Keratinocyte (primary cell): Measurements from ENCODE around the gene RAMAC. TPM values are rescaled to one million over a fixed set of nuclear protein-coding genes. Genes with fewer than 3 reads are reported as not detected.

Experiments
- DNase-seq: peaks from one replicate; pipeline ENCODE4 v3.0.0-alpha.2; 2011; ENCODE audit warnings: low read depth, missing footprints, low spot score
- FAIRE-seq: peaks from 2 replicates; lab custom pipeline; 2011; peaks lifted over from hg19 to GRCh38; lab: Jason Lieb, UNC
- H2AFZ ChIP-seq: 2 replicates; pipeline ENCODE4 v1.6.0; 2012; ENCODE audit warnings: low read length, control low read depth, inconsistent platforms; ENCODE audit not compliant: control insufficient read depth
- H3K27ac ChIP-seq: 2 replicates; pipeline ENCODE4 v1.5.1; 2011; ENCODE audit warnings: low read length; ENCODE audit not compliant: control insufficient read depth, insufficient read depth
- H3K27me3 ChIP-seq: 3 replicates; pipeline ENCODE4 v1.6.0; 2011; ENCODE audit warnings: low read length; ENCODE audit not compliant: control insufficient read depth, insufficient read depth; ENCODE audit errors: extremely low read depth
- H3K36me3 ChIP-seq, 2 experiments: 2 replicates in 1 of 2; 3 replicates in 1 of 2; pipeline ENCODE4 v1.5.1; 2011; ENCODE audit warnings: low read length in 2 of 2, mild to moderate bottlenecking in 1 of 2; ENCODE audit not compliant: control insufficient read depth in 2 of 2, insufficient read depth in 2 of 2; ENCODE audit errors: extremely low read depth in 1 of 2
- H3K4me1 ChIP-seq: 3 replicates; pipeline ENCODE4 v1.5.1; 2011; ENCODE audit warnings: low read length; ENCODE audit not compliant: control insufficient read depth, insufficient read depth; ENCODE audit errors: extremely low read depth
- H3K4me2 ChIP-seq: 3 replicates; pipeline ENCODE4 v1.6.0; 2011; ENCODE audit warnings: low read depth, low read length; ENCODE audit not compliant: control insufficient read depth, insufficient read depth; ENCODE audit errors: extremely low read depth
- H3K4me3 ChIP-seq, 3 experiments: fragments of 200-600 bp in 1 of 3; sonication (generic) in 1 of 3; 2 replicates in 2 of 3; 3 replicates in 1 of 3; pipeline ENCODE4 v1.5.1; 2011 to 2016; ENCODE audit warnings: low read length in 3 of 3, mild to moderate bottlenecking in 3 of 3, control low read depth in 2 of 3, inconsistent platforms in 1 of 3, low read depth in 1 of 3, mixed read lengths in 1 of 3, mixed run types in 1 of 3, moderate library complexity in 1 of 3; ENCODE audit not compliant: control insufficient read depth in 2 of 3, insufficient read depth in 2 of 3; ENCODE audit errors: extremely low read depth in 1 of 3
- H3K79me2 ChIP-seq: 2 replicates; pipeline ENCODE4 v1.6.0; 2012; ENCODE audit warnings: low read length; ENCODE audit not compliant: control insufficient read depth, insufficient read depth
- H3K9ac ChIP-seq: 3 replicates; pipeline ENCODE4 v1.6.0; 2011; ENCODE audit warnings: low read length; ENCODE audit not compliant: control insufficient read depth, insufficient read depth; ENCODE audit errors: extremely low read depth
- H3K9me1 ChIP-seq: 3 replicates; pipeline ENCODE4 v1.6.0; 2011; ENCODE audit warnings: low read length; ENCODE audit not compliant: control insufficient read depth, insufficient read depth; ENCODE audit errors: extremely low read depth
- H3K9me3 ChIP-seq: 2 replicates; pipeline ENCODE4 v1.5.1; 2012; ENCODE audit warnings: low read depth, low read length; ENCODE audit not compliant: control insufficient read depth
- H4K20me1 ChIP-seq: 3 replicates; pipeline ENCODE4 v1.6.0; 2011; ENCODE audit warnings: low read length; ENCODE audit not compliant: control insufficient read depth, insufficient read depth; ENCODE audit errors: extremely low read depth
- CTCF ChIP-seq, 3 experiments: IDR thresholded peaks in 1 of 3; conservative IDR thresholded peaks in 1 of 3; optimal IDR thresholded peaks in 1 of 3; 2 replicates in 2 of 3; 3 replicates in 1 of 3; pipeline versions ENCODE3 to v1.5.1; 2011; ENCODE audit warnings: low read length in 3 of 3, mild to moderate bottlenecking in 3 of 3, moderate library complexity in 2 of 3, control low read depth in 1 of 3, inconsistent platforms in 1 of 3; ENCODE audit not compliant: insufficient read depth in 2 of 3; ENCODE audit errors: extremely low read depth in 1 of 3
- EZH2 ChIP-seq: IDR thresholded peaks from one replicate; pipeline ENCODE4 v1.6.1; 2012; ENCODE audit warnings: inconsistent platforms, mild to moderate bottlenecking, low read length, moderate library complexity
- dilution Hi-C: fragments of 300-500 bp; cut with MboI; formaldehyde crosslinking; loops from one replicate; pipeline ENCODE4 v1.7.0; 2020; ENCODE audit warnings: low sequenced_read_pairs; ENCODE audit not compliant: extremely low pct_ligation_motif_present
- polyA plus RNA-seq, 5 experiments: library from polyadenylated mRNA; depleted of rRNA in 3 of 5; stranded (reverse) in 3 of 5; stranded (forward) in 1 of 5; unstranded in 1 of 5; fragments of >200 nt; gene quantifications; 1 replicate in 1 of 5; 2 replicates in 3 of 5; 3 replicates in 1 of 5; pipeline versions ENCODE4 v1.2.1 to v1.2.3, GENCODE V29; 2011 to 2012; ENCODE audit warnings: missing spikeins in 2 of 5, low read depth in 1 of 5, low replicate concordance in 1 of 5

RAMAC gene
- polyA plus RNA-seq, 1 donor (not counting 4 experiments of a cell fraction or from before 2014, with no cell fraction given) = 35.3 TPM

- H3K4me1 ChIP-seq = peaks cover 4% of the 10 kb centered on the region
- H3K27me3 ChIP-seq = peaks cover 9% of the 10 kb centered on the region
- H3K9me3 ChIP-seq = no peaks in the 10 kb centered on the region
- H3K4me3 ChIP-seq = no peak overlapping the region
- TF ChIP-seq EZH2 (no peak), CTCF (optimal IDR thresholded peaks at IDR 0.05 in 1 of 3, IDR thresholded peaks at IDR 0.05 in 1 of 3, conservative IDR thresholded peaks at IDR 0.05 in 1 of 3; ENCODE audit: extremely low read depth in 1 of 3, insufficient read depth in 2 of 3, low read length in 3 of 3) (no peak)
- no peak overlapping the region for H3K4me2 ChIP-seq
- dilution Hi-C loops = no loop called here
- H3K79me2 ChIP-seq = no peaks in the 10 kb centered on the region
- H3K27ac ChIP-seq = no peak overlapping the region
- H3K9ac ChIP-seq = no peak overlapping the region
- DNase-seq = no peak
- FAIRE-seq = no peak
- no peaks in the 10 kb centered on the region for H3K9me1 ChIP-seq
- no peaks in the 10 kb centered on the region for H4K20me1 ChIP-seq
- no peaks in the 10 kb centered on the region for H3K36me3 ChIP-seq
- H2AFZ ChIP-seq = no peak overlapping the region
These were observed 35.2 kb upstream of the RAMAC start for GRCh38 chr15:82950746-82951370.

GRCh38 chr15:82951472-82952157 is 34.4 kb upstream of the RAMAC start:
- Histone ChIP-seq H3K9me3 (no peaks in the 10 kb centered on the region), H3K27me3 (peaks cover 9% of the 10 kb centered on the region), H2AFZ (peak overlapping the region; percentile 56), H3K4me2 (peak overlapping the region; percentile 70), H3K36me3 (no peaks in the 10 kb centered on the region), H3K9ac (peak overlapping the region; percentile 52), H3K79me2 (no peaks in the 10 kb centered on the region), H3K27ac (no peak overlapping the region), H3K4me1 (peaks cover 4% of the 10 kb centered on the region), H3K9me1 (no peaks in the 10 kb centered on the region), H4K20me1 (no peaks in the 10 kb centered on the region), H3K4me3 (peak overlapping the region; percentile 58 to 73 (median 67))
- DNase-seq (no peak), FAIRE-seq (no peak)
- dilution Hi-C loops = no loop called here
- TF ChIP-seq CTCF (optimal IDR thresholded peaks at IDR 0.05 in 1 of 3, IDR thresholded peaks at IDR 0.05 in 1 of 3, conservative IDR thresholded peaks at IDR 0.05 in 1 of 3; ENCODE audit: extremely low read depth in 1 of 3, insufficient read depth in 2 of 3, low read length in 3 of 3) (no peak), EZH2 (peak; percentile 39)
